Measurements from ENCODE around the gene KDR.

DNA sequence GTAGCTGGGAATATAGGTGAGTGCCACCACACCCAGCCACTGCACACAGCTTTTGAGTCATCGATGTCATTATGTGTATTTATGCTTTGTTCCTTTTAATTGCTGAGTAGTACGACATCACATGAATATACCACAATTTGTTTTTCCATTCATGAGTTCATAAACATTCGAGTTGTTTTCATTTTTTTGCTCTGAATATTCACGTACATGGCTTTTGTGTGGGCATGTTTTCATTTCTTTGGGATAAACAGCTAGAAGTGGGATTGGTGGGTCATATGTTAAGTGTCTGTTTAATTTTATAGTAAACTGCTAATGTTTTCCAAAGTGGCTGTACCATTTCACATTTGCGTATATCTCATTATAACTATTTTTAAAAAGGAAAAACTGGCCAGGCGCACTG lies 45.1 kb upstream of the KDR start:
- no peak for TF ChIP-seq CTCF (IDR thresholded peaks at IDR 0.05 in 4 of 5, conservative IDR thresholded peaks at IDR 0.05 in 1 of 5)
- TF ChIP-seq POLR2A (IDR thresholded peaks at IDR 0.05): no peak

All from gastrocnemius medialis (tissue), 4 donors.